ENCODE data around the gene NMRK1.

GRCh38 chr9:75134495-75134894 is 46.5 kb upstream of the NMRK1 start:
- TF ChIP-seq CTCF (IDR thresholded peaks at IDR 0.05) = no peak
- no peak for TF ChIP-seq POLR2A (IDR thresholded peaks at IDR 0.05)

Data from uterus (tissue), 2 donors.